Fibroblast of lung (primary cell): ENCODE results near the gene NRP1. TPM values are rescaled to one million over a fixed set of nuclear protein-coding genes. Genes with fewer than 3 reads are reported as not detected.
A peak's percentile ranks its signal among the peaks of the same experiment; 100 is the strongest.
"Not testable (repeated sequence)": the region's sequence is repeated elsewhere in the genome, so short reads cannot be mapped to it uniquely, and the experiment has no call there.

Source experiments
- DNase-seq, 2 donors: peaks; one replicate each; pipeline versions ENCODE4 v3.0.0 to v3.0.0-alpha.2; 2010; ENCODE audit warnings: low read depth in 2 of 2
- H2AFZ ChIP-seq: 2 replicates; pipeline ENCODE4 v1.5.1; 2012; ENCODE audit warnings: low read length, control low read depth, inconsistent platforms
- H3K27ac ChIP-seq: 2 replicates; pipeline ENCODE4 v1.5.1; 2011; ENCODE audit warnings: low read length, control low read depth; ENCODE audit not compliant: insufficient read depth
- H3K27me3 ChIP-seq: 2 replicates; pipeline ENCODE4 v1.5.1; 2011; ENCODE audit warnings: mild to moderate bottlenecking, low read length; ENCODE audit not compliant: control insufficient read depth, insufficient read depth
- H3K36me3 ChIP-seq: 2 replicates; pipeline ENCODE4 v1.5.1; 2011; ENCODE audit warnings: low read length; ENCODE audit not compliant: control insufficient read depth, insufficient read depth
- H3K4me1 ChIP-seq: 2 replicates; pipeline ENCODE4 v1.5.1; 2011; ENCODE audit warnings: low read length; ENCODE audit not compliant: control insufficient read depth, insufficient read depth; ENCODE audit errors: extremely low read depth
- H3K4me2 ChIP-seq: 2 replicates; pipeline ENCODE4 v1.5.1; 2011; ENCODE audit warnings: low read length, control low read depth; ENCODE audit not compliant: insufficient read depth; ENCODE audit errors: extremely low read depth
- H3K4me3 ChIP-seq, 4 experiments: fragments of 200-600 bp in 1 of 4; sonication (generic) in 1 of 4; replicated peaks in 1 of 4; 2 replicates each; pipeline ENCODE4 v1.5.1; 2011 to 2016; ENCODE audit warnings: low read length in 4 of 4, low read depth in 3 of 4, mild to moderate bottlenecking in 3 of 4, control low read depth in 2 of 4, inconsistent platforms in 1 of 4, mixed read lengths in 1 of 4; ENCODE audit not compliant: insufficient read depth in 1 of 4; ENCODE audit errors: control extremely low read depth in 1 of 4
- H3K79me2 ChIP-seq: 2 replicates; pipeline ENCODE4 v1.5.1; 2012; ENCODE audit warnings: mild to moderate bottlenecking, low read length, inconsistent platforms; ENCODE audit not compliant: control insufficient read depth, insufficient read depth
- H3K9ac ChIP-seq: 2 replicates; pipeline ENCODE4 v1.5.1; 2011; ENCODE audit warnings: mild to moderate bottlenecking, low read length, control low read depth; ENCODE audit not compliant: insufficient read depth
- H3K9me3 ChIP-seq: 2 replicates; pipeline ENCODE4 v1.5.1; 2012; ENCODE audit warnings: low read depth, low read length; ENCODE audit not compliant: control insufficient read depth, insufficient read depth
- H4K20me1 ChIP-seq: 2 replicates; pipeline ENCODE4 v1.5.1; 2011; ENCODE audit warnings: low read length; ENCODE audit not compliant: control insufficient read depth, insufficient read depth; ENCODE audit errors: extremely low read depth
- CTCF ChIP-seq, 2 donors: IDR thresholded peaks in 1 of 2; conservative IDR thresholded peaks in 1 of 2; 1 replicate in 1 of 2; 2 replicates in 1 of 2; pipeline ENCODE4 v1.5.1; 2011 to 2012; ENCODE audit warnings: low read length in 2 of 2, control low read depth in 1 of 2, inconsistent platforms in 1 of 2, low read depth in 1 of 2, mild to moderate bottlenecking in 1 of 2
- EZH2 ChIP-seq: IDR thresholded peaks from 2 replicates; pipeline ENCODE4 v1.5.1; 2012; ENCODE audit warnings: low read length, control low read depth, mild to moderate bottlenecking; ENCODE audit errors: missing control alignments
- polyA plus RNA-seq, 2 donors: library from polyadenylated mRNA; depleted of rRNA in 1 of 2; stranded (reverse) in 1 of 2; unstranded in 1 of 2; fragments of >200 nt; gene quantifications; 2 replicates each; pipeline ENCODE4 v1.2.1, GENCODE V29; 2011 to 2012; ENCODE audit warnings: missing spikeins in 1 of 2
- total RNA-seq: library from RNA; depleted of rRNA; stranded (reverse); fragments of >200 nt; gene quantifications from 2 replicates; pipeline ENCODE4 v1.2.1, GENCODE V29; 2014

Gene NRP1
- total and polyA plus RNA-seq, 2 donors (not counting 1 experiment from before 2014, with no cell fraction given), result 187 to 373 TPM

GRCh38 chr10:33142295-33142694 lies 192.2 kb downstream of the NRP1 start:
- TF ChIP-seq EZH2 (no peak), CTCF (conservative IDR thresholded peaks at IDR 0.05 in 1 of 2, IDR thresholded peaks at IDR 0.05 in 1 of 2; ENCODE audit: low read depth in 1 of 2, low read length in 2 of 2) (no peak)

GRCh38 chr10:33141251-33141650 lies 193.2 kb downstream of the NRP1 start:
- Histone ChIP-seq H3K27me3 (no peaks in the 10 kb centered on the region), H3K36me3 (no peaks in the 10 kb centered on the region), H3K4me1 (peaks cover 23% of the 10 kb centered on the region), H3K4me2 (no peak overlapping the region), H2AFZ (no peak overlapping the region), H3K4me3 (no peak overlapping the region), H4K20me1 (no peaks in the 10 kb centered on the region), H3K9ac (no peak overlapping the region), H3K79me2 (no peaks in the 10 kb centered on the region), H3K9me3 (no peaks in the 10 kb centered on the region), H3K27ac (no peak overlapping the region)
- TF ChIP-seq EZH2 (no peak), CTCF (conservative IDR thresholded peaks at IDR 0.05 in 1 of 2, IDR thresholded peaks at IDR 0.05 in 1 of 2; ENCODE audit: low read depth in 1 of 2, low read length in 2 of 2) (no peak)
- DNase-seq, result no peak

More at GRCh38 chr10:33142295-33142694, 192.2 kb downstream of the NRP1 start:
- Histone ChIP-seq H3K27ac (peak overlapping the region; percentile 18), H4K20me1 (no peaks in the 10 kb centered on the region), H3K27me3 (no peaks in the 10 kb centered on the region), H3K9me3 (no peaks in the 10 kb centered on the region), H2AFZ (no peak overlapping the region), H3K4me2 (no peak overlapping the region), H3K79me2 (no peaks in the 10 kb centered on the region), H3K9ac (no peak overlapping the region), H3K36me3 (no peaks in the 10 kb centered on the region), H3K4me3 (no peak overlapping the region), H3K4me1 (peaks cover 16% of the 10 kb centered on the region)
- DNase-seq, result peak in 1 of 2 donors; percentile 62

GRCh38 chr10:33139181-33139646 lies 195.3 kb downstream of the NRP1 start:
- H3K4me1 ChIP-seq, result peaks cover 27% of the 10 kb centered on the region
- H3K9me3 ChIP-seq, result no peaks in the 10 kb centered on the region
- no peak overlapping the region for H3K9ac ChIP-seq
- H3K4me3 ChIP-seq, result no peak overlapping the region
- H3K27me3 ChIP-seq, result no peaks in the 10 kb centered on the region
- H3K79me2 ChIP-seq, result no peaks in the 10 kb centered on the region
- DNase-seq, result peak in 1 of 2 donors; percentile 37
- no peak overlapping the region for H2AFZ ChIP-seq
- TF ChIP-seq CTCF (conservative IDR thresholded peaks at IDR 0.05 in 1 of 2, IDR thresholded peaks at IDR 0.05 in 1 of 2; ENCODE audit: low read depth in 1 of 2, low read length in 2 of 2) (no peak), EZH2 (no peak)
- no peaks in the 10 kb centered on the region for H4K20me1 ChIP-seq
- H3K27ac ChIP-seq, result no peak overlapping the region
- no peak overlapping the region for H3K4me2 ChIP-seq
- no peaks in the 10 kb centered on the region for H3K36me3 ChIP-seq

GRCh38 chr10:33138686-33139085 lies 195.8 kb downstream of the NRP1 start:
- H3K9ac ChIP-seq, H3K27ac ChIP-seq, H3K79me2 ChIP-seq, H3K27me3 ChIP-seq, H2AFZ ChIP-seq, H3K4me2 ChIP-seq, H3K9me3 ChIP-seq, H3K4me3 ChIP-seq, H4K20me1 ChIP-seq, H3K36me3 ChIP-seq, DNase-seq: not testable (repeated sequence)
- H3K4me1 ChIP-seq, result peaks cover 31% of the 10 kb centered on the region
